GM18867 (cell line): Measurements from ENCODE around the gene CPNE5.

Source experiments
- ATAC-seq: cut with Tn5 transposase; IDR thresholded peaks from one replicate; pipeline ENCODE4 v1.9.1; 2021; ENCODE audit warnings: mild to moderate bottlenecking, moderate library complexity; ENCODE audit not compliant: unreplicated experiment

The CPNE5 gene

DNA sequence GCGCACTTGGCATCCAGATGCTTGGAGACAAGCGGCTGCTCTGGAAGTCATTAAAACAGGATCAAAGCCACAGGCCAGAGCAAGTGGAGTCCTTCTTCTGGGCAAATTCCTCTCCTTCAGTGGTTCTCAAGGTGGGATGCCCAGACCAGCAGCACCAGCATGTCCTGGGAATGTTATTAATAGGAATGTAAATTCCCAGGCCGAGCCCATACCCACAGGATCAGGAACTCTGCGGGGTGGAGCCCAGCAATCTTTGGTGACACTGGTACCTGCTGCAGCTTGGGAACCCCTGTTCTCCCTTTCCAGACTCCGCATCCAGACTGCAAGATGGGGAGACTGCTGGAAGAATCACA is 44.6 kb downstream of the CPNE5 start:
- no peak for ATAC-seq

DNA sequence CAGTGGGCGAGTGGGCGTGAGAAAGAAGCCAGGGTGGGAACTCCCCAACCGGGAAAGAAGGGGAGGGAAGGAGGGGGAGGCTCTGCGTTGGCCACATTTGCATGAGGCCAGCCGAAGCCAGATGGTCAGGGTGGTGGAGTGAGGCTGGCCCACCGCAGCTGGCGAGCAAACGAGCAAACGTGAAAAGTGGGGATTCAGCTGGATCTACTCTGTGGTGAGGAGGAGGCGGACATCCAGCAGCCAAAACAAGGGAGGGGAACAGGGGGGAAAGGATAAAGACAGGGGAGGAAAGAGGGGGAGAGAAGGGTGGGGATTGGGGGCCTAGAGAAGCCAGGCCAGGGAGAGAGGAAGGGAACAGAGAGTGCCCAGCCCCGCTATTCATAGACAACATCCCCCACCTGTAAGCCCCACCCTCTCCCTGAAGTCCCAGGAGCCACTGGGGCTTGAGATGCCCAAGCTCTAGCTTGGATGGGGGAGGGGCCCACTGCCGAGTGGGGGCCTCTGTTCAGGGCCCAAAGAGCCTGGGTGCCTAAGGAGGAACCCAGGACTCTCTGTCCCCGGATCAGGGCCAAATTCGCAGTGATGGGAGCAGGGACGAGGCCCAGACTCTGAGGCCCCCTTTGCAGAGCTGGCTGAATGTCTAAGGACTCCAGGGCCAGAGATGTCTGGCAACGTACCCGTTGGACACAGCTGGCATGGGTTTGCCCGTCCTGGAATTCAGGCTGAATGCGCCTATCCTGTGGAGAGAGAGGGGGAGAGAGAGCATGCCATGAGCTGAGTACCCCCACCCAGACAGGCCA is 45.1 kb downstream of the CPNE5 start:
- ATAC-seq = no peak

DNA sequence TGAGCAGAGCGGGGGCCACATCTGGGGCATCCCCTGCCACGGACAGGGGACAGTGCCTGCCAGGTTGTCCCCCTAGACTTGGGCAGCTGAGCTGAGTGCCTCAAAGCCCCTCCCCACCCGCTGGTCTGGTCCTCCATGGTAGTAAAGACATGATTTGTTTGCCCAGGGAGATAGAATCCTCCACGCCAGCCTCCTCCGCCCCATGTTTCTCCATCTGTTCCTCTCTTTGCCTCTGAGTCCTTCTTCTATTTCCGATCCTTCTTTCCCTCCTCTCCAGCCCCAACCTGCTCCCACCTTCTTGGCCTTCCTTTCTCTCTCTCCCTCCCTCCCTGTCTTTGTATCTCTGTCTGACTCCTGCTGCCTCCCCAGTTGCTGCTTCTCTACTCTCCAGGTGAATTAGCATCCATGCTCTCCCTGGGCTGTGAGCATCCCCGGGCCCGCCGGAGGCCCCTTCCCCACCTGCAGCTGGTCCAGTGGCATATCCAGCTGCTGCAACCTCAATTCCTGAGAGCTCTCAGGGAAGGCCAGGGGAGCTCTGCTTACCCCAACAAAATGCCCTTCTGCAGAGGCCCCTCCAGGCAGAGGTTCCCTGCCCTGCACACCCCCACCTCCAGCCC is 45.8 kb downstream of the CPNE5 start:
- ATAC-seq = no peak

DNA sequence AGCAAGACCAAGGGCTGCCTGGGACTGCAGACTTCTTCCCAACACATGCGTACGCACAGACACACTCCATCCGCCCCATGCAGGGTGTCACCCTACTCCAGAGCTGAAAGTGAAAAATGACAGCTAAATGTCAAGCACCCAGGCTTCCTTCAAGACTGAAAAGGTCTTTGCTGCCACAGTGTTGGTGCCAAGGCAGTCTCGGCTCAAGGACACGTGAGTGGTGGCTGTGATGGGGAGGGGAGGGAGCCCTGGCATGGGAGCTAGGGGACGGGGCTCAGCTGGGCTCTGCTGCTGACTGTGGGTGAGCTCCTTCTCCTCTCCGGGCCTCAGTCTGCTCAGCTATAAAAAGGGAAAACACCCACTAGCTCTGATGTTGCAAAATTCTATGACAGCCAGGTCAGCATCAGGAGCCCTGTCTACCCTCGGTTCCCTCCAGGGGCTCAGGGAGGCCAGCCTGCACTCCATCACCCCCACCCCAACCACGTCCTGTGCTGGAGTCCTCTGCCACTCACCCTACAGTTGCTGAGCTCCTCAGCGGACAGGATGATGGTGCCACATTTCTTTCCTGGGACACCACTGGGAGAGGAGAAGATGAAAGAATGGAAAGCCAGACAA is 47.6 kb downstream of the CPNE5 start:
- ATAC-seq = no peak

DNA sequence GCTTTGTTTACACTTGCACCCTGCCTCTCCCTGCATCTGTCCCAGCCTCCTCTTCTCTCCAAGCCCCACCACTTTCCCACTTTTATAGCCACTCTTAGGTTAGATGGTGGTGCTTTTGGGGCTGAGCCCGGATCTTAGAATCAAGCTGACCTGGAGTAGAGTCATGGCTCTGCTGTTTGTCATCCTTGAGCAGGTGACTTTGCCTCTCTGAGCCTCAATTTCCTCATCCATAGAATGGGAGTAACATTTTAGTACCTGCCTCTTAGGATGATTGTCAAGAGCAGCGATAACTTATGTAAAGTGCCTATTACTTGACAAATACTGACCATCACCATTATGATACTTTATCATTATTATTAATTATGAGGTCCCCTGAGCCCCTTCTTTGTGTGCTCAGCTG is 48.2 kb downstream of the CPNE5 start:
- ATAC-seq = no peak

DNA sequence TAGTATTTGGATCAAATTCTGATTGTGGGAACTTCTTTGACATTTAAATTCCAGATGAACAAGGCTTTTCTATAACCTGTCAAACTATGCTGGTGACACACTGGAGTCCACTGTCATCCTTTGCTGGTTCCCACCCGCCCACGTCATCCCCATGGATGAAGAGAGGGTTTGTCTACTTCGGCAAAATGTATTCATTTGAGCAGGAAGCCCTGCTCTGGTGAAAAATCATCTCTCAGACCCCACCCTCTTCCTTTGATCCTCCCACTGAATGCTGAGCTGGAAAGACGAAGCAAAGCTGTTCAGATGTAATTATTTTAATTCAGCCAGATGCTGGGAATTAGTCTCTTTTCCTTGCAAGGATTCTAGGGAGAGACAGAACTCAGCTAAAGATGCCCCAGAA is 50.5 kb downstream of the CPNE5 start:
- no peak for ATAC-seq

DNA sequence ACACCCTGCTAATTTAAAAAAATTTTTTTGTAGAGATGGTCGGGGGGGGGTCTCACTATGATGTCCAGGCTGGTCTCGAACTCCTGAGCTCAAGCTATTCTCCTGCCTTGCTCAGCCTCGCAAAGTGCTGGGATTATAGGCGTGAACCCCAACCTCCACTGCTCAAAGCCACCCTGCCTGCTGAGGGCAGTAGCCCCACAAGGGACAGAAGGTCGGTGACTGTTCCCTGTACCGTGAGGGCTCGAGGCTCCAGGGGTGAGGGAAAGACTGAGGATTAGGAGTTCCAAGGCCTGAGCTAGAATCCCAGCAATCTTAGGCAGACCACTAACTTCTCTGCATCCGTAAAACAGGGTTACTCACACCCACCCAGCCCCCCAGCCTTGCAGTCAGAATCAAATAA is 51.1 kb downstream of the CPNE5 start:
- no peak for ATAC-seq

DNA sequence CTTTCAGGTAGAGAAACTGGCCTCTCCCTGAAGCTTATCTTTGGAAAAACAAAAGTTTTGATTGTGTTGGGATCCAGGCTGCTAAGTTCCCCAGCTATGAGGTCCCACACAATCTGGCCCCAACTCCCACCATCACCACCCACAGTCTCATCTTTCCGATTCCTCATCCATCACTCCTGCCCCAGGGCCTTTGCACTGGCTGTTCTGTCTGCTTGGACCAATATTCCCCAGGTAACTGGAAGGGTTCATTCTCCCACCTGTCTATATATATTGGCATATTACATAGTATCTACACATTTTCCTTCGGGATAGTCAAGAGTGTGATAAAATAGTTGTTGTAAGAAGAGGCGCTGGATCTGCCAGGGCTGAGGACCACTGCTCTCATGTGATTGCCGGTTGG is 52.0 kb downstream of the CPNE5 start:
- no peak for ATAC-seq

DNA sequence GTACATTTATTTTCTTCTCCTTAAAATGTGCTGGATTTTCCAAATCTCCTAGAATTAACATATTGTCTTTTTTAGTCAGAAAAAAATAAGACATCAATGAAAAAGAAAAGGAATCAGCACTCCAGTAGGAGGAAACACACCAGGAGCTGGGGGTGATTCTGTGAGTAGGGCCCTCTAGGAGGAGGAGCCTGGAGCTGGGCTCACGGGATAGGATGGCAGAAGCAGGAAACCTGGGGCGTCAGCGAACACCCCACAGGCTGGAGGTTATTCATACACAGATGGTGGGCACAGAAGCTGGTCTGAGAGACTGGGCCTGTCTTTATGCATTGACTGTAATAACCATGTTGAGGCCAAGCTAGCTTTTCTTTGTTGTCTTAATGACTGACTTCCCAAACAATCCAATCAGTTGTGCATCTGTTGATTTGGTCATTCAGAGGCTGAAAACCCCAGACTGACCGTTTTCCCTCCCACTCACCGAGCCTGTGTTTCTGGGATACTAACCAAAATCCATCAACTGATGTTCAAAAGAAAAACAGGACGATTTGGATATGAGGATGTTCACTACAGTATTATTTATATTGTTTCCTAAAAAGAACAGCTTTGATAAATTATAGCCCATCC is 53.1 kb downstream of the CPNE5 start:
- no peak for ATAC-seq

DNA sequence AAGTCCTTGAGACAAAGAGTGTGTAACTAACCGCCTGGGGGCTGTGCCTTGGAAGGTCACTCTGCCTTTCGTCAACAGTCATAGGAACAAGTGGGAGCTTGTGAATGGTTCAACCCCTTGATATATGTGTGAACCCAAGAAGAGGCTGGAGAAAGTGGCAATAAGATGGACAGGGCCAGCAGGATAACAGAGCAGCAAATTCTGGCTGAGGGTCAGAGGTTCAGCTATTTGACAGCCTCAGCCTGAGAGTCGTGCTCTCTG is 54.9 kb downstream of the CPNE5 start:
- ATAC-seq = no peak

DNA sequence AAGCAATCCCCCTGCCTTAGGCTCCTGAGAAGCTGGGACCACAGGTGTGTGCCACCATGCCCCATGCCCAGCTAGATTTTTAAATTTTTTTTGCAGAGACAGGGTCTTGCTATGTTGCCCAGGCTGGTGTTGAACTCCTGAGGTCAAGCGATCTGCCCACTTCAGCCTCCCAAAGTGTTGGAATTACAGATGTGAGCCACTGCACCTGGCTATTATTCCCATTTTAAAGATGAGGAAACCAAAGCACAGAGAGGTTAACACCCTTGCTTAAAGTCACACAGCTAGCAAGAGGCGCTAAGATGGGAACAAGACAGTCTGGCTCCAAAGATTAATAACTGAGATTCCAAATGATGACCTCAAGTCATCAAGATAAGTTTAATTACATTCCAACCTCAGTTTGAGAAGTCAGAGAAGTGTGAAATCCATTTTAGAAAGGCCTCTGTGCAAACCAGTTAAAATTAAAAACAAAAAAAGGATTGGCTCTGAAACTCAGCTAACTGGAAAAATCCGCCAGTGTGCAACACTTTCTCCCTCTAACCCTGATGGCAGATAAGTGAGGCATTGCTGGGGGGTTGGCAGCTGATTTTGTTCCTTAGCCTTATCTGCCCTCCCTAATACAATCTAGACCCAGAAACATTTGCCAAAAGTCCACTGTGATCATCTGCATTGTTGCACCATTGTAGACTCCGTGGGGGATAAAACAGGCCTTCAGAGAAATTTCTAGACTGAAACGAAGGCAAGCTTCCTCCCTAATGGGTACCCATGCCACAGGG is 55.5 kb downstream of the CPNE5 start:
- ATAC-seq = no peak

DNA sequence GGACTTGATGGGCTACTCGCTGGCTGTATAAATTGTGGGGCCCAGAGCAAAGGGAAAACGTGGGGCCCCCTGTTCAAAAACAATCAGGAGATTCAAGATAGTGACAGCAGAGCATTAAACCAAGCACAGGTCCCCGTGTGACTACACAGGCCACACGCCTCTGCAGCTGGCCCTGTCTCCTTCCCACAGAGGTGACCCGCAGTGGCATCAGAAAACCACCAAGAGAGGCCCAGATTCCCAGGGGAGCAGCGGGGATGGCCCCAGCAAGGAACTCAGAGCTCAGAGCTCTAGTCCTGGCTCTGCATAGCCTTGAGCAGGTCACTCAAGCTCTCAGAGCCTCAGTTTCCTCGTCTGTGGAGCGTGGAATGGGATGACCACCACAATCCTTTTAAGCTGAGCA is 57.6 kb downstream of the CPNE5 start:
- ATAC-seq = no peak

DNA sequence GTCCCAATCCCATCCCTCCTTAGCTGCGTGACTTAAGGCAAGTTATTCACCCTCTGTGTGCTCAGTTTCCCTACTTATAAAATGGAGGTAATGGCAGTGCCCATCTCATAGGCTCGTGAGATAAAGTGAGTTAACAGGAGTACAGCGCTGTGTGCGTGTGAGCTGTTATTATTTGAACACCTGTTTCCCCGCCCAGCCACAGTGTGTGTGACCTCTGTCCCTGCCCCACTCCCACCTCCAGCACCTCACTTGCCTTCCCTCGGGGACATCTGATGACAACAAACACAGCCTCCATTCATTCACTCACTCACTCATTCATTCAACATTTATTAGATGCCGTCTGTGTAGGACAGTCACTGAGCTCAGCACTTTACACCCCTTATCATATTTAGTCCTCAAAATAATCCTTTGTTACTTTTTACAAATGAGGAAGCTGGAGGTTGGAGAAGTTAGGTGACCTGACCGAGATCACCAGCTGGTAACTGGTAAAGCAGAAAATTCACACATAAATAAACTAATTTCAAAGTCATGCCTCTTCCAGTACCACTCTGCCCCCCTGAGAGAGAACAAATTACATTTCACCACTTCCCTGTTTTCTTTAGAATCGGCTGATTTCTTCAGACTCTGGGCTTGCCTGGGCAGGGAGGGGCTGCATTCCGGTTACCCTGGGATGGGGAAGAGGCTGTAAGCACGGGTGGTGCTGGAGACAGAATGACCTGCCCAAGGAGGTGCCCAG is 58.6 kb downstream of the CPNE5 start:
- no peak for ATAC-seq

DNA sequence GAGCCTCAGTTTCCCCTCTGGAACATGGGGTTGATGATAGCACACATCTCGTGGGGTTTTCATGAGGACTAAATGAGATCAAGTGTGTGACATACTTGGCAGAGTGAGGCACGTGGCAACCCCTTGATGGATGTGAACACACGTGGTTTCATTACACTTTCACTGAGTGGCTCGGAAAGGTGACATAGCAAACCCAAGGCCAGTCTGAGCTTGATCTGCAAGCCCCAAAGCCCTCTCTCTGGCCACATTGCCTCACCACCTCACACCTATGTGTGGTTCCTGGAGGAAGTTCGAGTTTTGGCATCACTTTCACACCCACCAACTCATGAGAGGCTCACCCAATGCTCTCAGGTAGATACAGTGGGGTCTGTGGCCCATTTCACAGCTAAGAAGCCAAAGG is 60.0 kb downstream of the CPNE5 start:
- no peak for ATAC-seq

DNA sequence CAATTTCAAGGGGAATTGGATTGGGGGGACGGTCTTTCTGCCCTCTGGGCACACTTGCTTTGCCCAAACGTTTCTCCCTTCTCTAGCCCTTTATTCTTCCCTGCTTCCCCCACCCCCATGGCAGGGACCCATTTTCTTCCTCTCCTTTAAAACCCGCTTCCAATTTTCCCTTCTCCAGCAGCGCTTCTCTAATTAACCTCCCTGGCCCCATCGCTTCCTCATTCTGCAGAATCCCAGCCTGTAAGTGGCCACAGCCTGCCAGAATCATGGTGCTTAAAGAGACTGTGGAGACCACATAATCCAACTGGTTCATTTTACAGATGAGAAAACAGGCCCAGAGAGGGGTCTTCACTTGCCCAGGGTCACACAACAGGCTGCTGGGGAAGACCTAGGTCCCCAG is 61.4 kb downstream of the CPNE5 start:
- no peak for ATAC-seq

DNA sequence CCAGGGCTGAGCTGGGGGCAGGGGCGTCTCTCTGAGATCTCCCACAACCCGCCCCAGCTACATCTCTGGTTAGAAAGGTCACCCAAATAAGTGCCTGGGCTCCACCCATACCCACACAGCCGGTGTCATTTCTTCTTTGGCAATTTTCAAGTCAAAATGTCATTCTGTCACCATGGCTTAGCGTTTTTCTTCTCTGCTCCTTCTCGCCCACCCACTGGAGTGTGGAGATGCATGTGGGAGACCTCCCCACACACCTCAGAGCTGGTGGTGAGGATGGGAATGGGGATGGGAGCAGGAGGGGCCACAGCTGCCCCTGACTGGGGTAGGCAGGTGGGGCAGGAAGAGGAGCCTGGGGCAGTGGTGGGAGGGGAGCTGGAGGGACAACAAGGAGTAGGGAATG is 63.1 kb downstream of the CPNE5 start:
- ATAC-seq = no peak

DNA sequence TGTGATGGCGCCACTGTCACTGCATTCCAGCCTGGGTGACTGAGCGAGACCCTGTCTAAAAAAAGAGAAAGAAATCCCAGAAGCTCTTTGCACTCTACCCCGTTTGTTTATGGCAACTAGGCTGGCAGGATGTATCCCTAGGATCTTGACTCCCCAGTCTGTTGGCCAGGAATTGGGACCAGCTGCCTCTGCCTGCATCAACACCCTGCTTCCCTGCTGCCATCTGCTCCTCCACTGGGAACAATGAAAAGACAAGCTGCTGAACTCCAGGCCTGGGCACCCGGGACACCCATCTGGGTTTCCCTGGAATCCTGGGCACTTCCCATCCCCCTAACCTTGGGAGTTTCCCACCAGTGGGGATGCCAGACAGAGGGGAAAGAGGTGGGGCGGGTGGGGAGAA is 64.9 kb downstream of the CPNE5 start:
- ATAC-seq = no peak

DNA sequence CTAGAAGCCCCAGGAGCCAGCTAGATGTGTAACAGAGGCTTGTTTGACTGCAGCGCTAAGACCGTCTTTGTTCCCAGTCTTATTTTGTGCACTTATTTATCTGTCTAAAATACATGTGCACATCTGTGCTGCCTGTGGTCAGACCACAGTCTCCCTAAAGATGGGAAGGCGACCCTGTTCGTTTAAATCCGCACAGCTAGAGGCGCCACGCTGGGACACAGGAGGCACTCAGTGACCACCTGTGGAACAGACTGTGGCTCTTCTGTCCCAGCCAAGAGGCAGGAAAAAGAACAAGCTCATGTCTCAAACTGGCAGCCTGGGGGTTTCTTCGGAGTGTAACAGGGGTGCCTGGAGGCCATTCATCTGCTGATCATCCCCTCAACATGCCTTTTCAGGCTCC is 66.8 kb downstream of the CPNE5 start:
- no peak for ATAC-seq

DNA sequence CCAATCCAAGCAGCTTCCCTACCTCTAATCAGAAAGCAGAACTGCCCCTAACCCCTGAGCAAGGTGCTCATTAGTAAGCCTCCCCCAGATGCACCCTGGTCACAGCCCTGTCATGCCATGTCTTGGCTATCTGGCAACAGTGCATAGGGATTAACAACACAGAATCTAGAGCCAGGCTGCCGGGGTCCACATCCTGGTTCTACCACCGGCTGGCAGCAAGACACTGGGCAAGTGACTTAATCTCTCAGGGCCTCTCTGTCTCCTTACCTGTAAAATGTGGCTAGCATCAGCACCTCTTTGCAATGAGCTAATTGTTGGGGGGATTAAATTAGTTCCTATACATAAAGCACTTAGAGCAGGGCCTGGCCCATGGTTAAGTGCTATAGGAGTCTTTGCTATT is 68.1 kb downstream of the CPNE5 start:
- ATAC-seq = no peak

DNA sequence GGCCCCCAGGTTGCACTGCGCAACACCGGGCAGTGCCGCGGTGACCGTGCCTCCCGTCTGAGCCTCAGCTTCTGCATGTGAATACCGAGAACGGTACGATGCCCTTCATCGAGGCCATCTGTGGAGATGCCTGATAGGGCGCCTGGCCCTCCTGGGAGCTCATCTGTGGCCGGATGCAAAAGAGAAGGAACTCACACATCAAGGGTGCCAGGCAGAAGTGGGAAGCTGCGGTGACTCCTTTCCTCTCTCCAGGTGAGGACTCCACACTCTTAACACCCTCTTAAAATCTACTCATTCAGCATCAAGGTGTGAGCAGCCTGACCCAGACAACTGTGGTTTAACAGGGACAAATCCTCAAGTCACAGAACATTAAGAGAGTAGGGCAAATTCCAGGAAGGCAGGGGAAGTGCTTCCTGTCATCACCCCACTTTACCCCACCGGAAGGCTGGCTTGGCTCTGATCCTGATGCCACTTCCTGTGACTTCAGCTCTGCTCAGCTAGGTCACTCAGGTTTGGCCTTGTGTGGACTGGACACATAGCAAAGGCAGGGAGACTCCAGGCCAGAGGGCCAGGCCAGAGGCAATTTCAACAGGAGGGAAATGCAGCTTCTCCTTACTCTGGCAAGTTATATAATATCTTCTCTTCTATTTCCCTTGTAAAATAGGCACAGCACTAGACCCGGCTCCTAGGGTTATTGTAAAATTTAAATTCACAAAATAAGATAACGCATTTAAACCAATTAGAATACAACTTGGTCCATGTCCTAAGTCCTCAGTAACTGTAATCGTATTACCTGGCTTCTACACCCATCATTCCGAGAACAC is 69.4 kb downstream of the CPNE5 start:
- ATAC-seq = no peak
